A549 (cell line): ENCODE results near the gene BNC2.

Experiments
- CEBPB ChIP-seq, 2 experiments: fragments of >200 bp in 1 of 2; sonication (Bioruptor Twin) in 1 of 2; formaldehyde crosslinking in 1 of 2; IDR thresholded peaks; 2 replicates each; pipeline ENCODE4 v1.6.1; 2012 to 2016
- CTCF ChIP-seq: fragments of >200 bp; sonication (Bioruptor Twin); formaldehyde crosslinking; IDR thresholded peaks from 3 replicates; pipeline ENCODE4 v1.5.1; 2016
- EHMT2 ChIP-seq: fragments of 200-600 bp; sonication (generic); IDR thresholded peaks from 2 replicates; pipeline ENCODE4 v1.6.1; 2016; ENCODE audit warnings: antibody characterized with exemption, low read depth, mild to moderate bottlenecking, moderate library complexity
- EP300 ChIP-seq, 2 experiments: fragments of >200 bp; sonication (Bioruptor Twin); formaldehyde crosslinking; IDR thresholded peaks; 2 replicates in 1 of 2; 3 replicates in 1 of 2; pipeline ENCODE4 v1.6.1; 2016 to 2017
- GATA3 ChIP-seq: IDR thresholded peaks from 2 replicates; pipeline ENCODE4 v1.6.1; 2012; ENCODE audit warnings: borderline replicate concordance
- JUN ChIP-seq, 2 experiments: fragments of >200 bp; sonication (Bioruptor Twin); formaldehyde crosslinking; IDR thresholded peaks; 2 replicates in 1 of 2; 3 replicates in 1 of 2; pipeline ENCODE4 v1.6.1; 2016 to 2017
- JUNB ChIP-seq: fragments of >200 bp; sonication (Bioruptor Twin); formaldehyde crosslinking; IDR thresholded peaks from 2 replicates; pipeline ENCODE4 v1.6.1; 2016
- MYC ChIP-seq: IDR thresholded peaks from 2 replicates; pipeline ENCODE4 v1.6.1; 2012; ENCODE audit warnings: mild to moderate bottlenecking, inconsistent platforms, low read length, improper control_type of control experiment, borderline replicate concordance
- POLR2A ChIP-seq: IDR thresholded peaks from 2 replicates; pipeline ENCODE4 v1.6.1; 2012; ENCODE audit warnings: mild to moderate bottlenecking, low read length
- POLR2AphosphoS2 ChIP-seq: conservative IDR thresholded peaks from 2 replicates; pipeline ENCODE4 v1.6.1; 2012; ENCODE audit warnings: low read length, improper control_type of control experiment, inconsistent platforms
- RAD21 ChIP-seq, 2 experiments: fragments of >200 bp in 1 of 2; sonication (Bioruptor Twin) in 1 of 2; formaldehyde crosslinking in 1 of 2; IDR thresholded peaks in 1 of 2; conservative IDR thresholded peaks in 1 of 2; 2 replicates in 1 of 2; 3 replicates in 1 of 2; pipeline ENCODE4 v1.6.1; 2012 to 2018; ENCODE audit warnings: inconsistent platforms in 1 of 2
- RNF2 ChIP-seq: fragments of 200-600 bp; sonication (generic); IDR thresholded peaks from 2 replicates; pipeline ENCODE4 v1.6.1; 2016; ENCODE audit warnings: low read depth, mild to moderate bottlenecking, antibody characterized with exemption, moderate library complexity, borderline replicate concordance
- TF ChIP-seq, protein P1 (sequence below): fragments of 200-600 bp; sonication (generic); IDR thresholded peaks from 2 replicates; pipeline ENCODE4 v1.6.1; 2016; ENCODE audit warnings: antibody characterized with exemption, mild to moderate bottlenecking, moderate library complexity

DNA sequence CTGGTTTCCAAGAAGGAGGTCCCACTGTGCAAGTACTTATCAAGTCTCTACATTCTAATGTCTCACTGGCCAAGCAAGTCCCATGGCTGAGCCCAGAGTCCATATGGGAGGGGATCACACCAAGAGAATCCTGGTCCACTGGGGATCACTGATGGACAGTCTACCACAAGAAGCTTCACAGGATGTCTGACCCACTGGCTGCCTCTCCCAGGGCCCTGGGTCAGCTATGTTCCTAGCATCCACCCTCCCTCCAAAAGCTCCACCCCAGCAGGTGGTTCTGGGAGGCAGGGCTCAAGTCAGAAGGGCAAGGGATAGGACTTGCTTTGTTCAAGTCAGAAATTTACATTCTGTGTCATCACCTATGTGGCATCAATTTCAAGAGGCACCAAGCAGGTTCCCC, 508.5 kb downstream of the BNC2 start:
- TF ChIP-seq JUN (IDR thresholded peaks at IDR 0.05) (no peak), CTCF (no peak), RAD21 (conservative IDR thresholded peaks at IDR 0.05 in 1 of 2, IDR thresholded peaks at IDR 0.05 in 1 of 2) (no peak), RNF2 (no peak), JUNB (no peak), POLR2A (no peak), GATA3 (no peak), MYC (no peak), EP300 (IDR thresholded peaks at IDR 0.05) (no peak), EHMT2 (no peak), CEBPB (IDR thresholded peaks at IDR 0.05) (no peak), POLR2AphosphoS2 (no peak)
- TF ChIP-seq, protein P1, sequence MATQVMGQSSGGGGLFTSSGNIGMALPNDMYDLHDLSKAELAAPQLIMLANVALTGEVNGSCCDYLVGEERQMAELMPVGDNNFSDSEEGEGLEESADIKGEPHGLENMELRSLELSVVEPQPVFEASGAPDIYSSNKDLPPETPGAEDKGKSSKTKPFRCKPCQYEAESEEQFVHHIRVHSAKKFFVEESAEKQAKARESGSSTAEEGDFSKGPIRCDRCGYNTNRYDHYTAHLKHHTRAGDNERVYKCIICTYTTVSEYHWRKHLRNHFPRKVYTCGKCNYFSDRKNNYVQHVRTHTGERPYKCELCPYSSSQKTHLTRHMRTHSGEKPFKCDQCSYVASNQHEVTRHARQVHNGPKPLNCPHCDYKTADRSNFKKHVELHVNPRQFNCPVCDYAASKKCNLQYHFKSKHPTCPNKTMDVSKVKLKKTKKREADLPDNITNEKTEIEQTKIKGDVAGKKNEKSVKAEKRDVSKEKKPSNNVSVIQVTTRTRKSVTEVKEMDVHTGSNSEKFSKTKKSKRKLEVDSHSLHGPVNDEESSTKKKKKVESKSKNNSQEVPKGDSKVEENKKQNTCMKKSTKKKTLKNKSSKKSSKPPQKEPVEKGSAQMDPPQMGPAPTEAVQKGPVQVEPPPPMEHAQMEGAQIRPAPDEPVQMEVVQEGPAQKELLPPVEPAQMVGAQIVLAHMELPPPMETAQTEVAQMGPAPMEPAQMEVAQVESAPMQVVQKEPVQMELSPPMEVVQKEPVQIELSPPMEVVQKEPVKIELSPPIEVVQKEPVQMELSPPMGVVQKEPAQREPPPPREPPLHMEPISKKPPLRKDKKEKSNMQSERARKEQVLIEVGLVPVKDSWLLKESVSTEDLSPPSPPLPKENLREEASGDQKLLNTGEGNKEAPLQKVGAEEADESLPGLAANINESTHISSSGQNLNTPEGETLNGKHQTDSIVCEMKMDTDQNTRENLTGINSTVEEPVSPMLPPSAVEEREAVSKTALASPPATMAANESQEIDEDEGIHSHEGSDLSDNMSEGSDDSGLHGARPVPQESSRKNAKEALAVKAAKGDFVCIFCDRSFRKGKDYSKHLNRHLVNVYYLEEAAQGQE = no peak
